HG03280 (cell line): ENCODE measurements around the gene DDX27.

Source experiments
- ATAC-seq: cut with Tn5 transposase; IDR thresholded peaks from one replicate; pipeline ENCODE4 v1.9.1; 2021; ENCODE audit warnings: mild to moderate bottlenecking, moderate library complexity; ENCODE audit not compliant: unreplicated experiment

Gene DDX27

GRCh38 chr20:49247792-49248191, 28.6 kb downstream of the DDX27 start:
- no peak for ATAC-seq

GRCh38 chr20:49248301-49248700, 29.1 kb downstream of the DDX27 start:
- no peak for ATAC-seq

GRCh38 chr20:49248879-49249665, 29.9 kb downstream of the DDX27 start:
- ATAC-seq, result no peak

- no peak for ATAC-seq
Measured at GRCh38 chr20:49252556-49253350, 33.5 kb downstream of the DDX27 start.

- no peak for ATAC-seq
Measured at GRCh38 chr20:49256261-49256660, 37.0 kb downstream of the DDX27 start.

GRCh38 chr20:49259284-49259683, 40.1 kb downstream of the DDX27 start:
- ATAC-seq, result no peak

GRCh38 chr20:49259799-49260198, 40.6 kb downstream of the DDX27 start:
- no peak for ATAC-seq

- no peak for ATAC-seq
Measured at GRCh38 chr20:49260218-49260617, 41.0 kb downstream of the DDX27 start.

GRCh38 chr20:49261173-49261572, 42.0 kb downstream of the DDX27 start:
- ATAC-seq, result no peak

GRCh38 chr20:49262444-49262843, 43.2 kb downstream of the DDX27 start:
- no peak for ATAC-seq

GRCh38 chr20:49267327-49267726, 48.1 kb downstream of the DDX27 start:
- no peak for ATAC-seq

GRCh38 chr20:49268600-49269365, 49.6 kb downstream of the DDX27 start:
- no peak for ATAC-seq

GRCh38 chr20:49270177-49270576, 51.0 kb downstream of the DDX27 start:
- no peak for ATAC-seq

- no peak for ATAC-seq
Measured at GRCh38 chr20:49270736-49271135, 51.5 kb downstream of the DDX27 start.

GRCh38 chr20:49272654-49273053, 53.4 kb downstream of the DDX27 start:
- no peak for ATAC-seq

GRCh38 chr20:49273696-49274277, 54.6 kb downstream of the DDX27 start:
- no peak for ATAC-seq

GRCh38 chr20:49275216-49275615, 56.0 kb downstream of the DDX27 start:
- no peak for ATAC-seq

GRCh38 chr20:49275636-49276035, 56.4 kb downstream of the DDX27 start:
- no peak for ATAC-seq

- no peak for ATAC-seq
Measured at GRCh38 chr20:49276161-49276960, 57.1 kb downstream of the DDX27 start.
